SK-N-SH treated with all-trans-retinoic acid at 6 μM for 48 hours (cell line): ENCODE results near the gene STX3.
"Not testable (repeated sequence)": the region's sequence is repeated elsewhere in the genome, so short reads cannot be mapped to it uniquely, and the experiment has no call there.

ENCODE experiments used
- GLIS3 ChIP-seq: fragments of 250-450 bp; sonication (Bioruptor Pico); IDR thresholded peaks from 2 replicates; pipeline ENCODE4 v1.5.0; 2020; ENCODE audit warnings: mild to moderate bottlenecking, moderate library complexity
- PATZ1 ChIP-seq: fragments of 250-450 bp; sonication (Bioruptor Pico); IDR thresholded peaks from 2 replicates; pipeline ENCODE4 v1.8.0; 2020; ENCODE audit warnings: mild to moderate bottlenecking, moderate library complexity, borderline replicate concordance
- ZFP3 ChIP-seq: fragments of 250-450 bp; sonication (Bioruptor Pico); IDR thresholded peaks from 2 replicates; pipeline ENCODE4 v1.5.0; 2020; ENCODE audit warnings: mild to moderate bottlenecking, moderate library complexity
- ZFP30 ChIP-seq: fragments of 450-650 bp; formaldehyde crosslinking; IDR thresholded peaks from 2 replicates; pipeline ENCODE4 v1.5.0; 2022; ENCODE audit warnings: mild to moderate bottlenecking, moderate library complexity
- ZNF565 ChIP-seq: fragments of 450-650 bp; formaldehyde crosslinking; conservative IDR thresholded peaks from 2 replicates; pipeline ENCODE4 v1.5.0; 2020; ENCODE audit warnings: low read depth, mild to moderate bottlenecking, moderate library complexity

DNA sequence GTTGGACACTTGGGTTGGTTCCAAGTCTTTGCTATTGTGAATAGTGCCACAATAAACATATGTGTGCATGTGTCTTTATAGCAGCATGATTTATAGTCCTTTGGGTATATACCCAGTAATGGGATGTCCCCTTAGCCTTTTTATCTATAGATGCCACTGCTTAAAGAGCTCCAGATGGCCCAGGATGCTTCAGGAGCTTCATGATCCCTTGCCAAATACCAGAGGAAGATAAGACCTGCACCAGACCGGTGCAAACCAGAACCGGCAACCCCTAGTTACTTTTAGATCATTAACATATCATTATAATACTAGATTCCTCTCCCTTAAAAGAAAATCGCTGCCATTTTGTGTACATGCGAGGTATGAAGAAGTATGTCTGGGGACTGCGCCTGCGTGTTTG lies 93.3 kb downstream of the STX3 start:
- not testable (repeated sequence) for TF ChIP-seq PATZ1 (CRISPR knock-in tag); ZFP3 (CRISPR knock-in tag); GLIS3; ZFP30 (CRISPR knock-in tag); ZNF565 (CRISPR knock-in tag)
